Astrocyte (in vitro differentiated cells and primary cell): ENCODE measurements around the gene SPTBN1. TPM values are rescaled to one million over a fixed set of nuclear protein-coding genes. Genes with fewer than 3 reads are reported as not detected.
A peak's percentile ranks its signal among the peaks of the same experiment; 100 is the strongest.

Experiments
- DNase-seq: peaks from one replicate; pipeline ENCODE4 v3.0.0-alpha.2; 2010; ENCODE audit warnings: low read depth
- FAIRE-seq: peaks from 2 replicates; lab custom pipeline; 2011; peaks lifted over from hg19 to GRCh38; lab: Jason Lieb, UNC
- H2AFZ ChIP-seq: 2 replicates; pipeline ENCODE4 v1.6.0; 2012; ENCODE audit warnings: low read depth, low read length, inconsistent platforms
- H3K27ac ChIP-seq: 2 replicates; pipeline ENCODE4 v1.5.1; 2011; ENCODE audit warnings: low read depth, low read length, inconsistent platforms
- H3K27me3 ChIP-seq: 2 replicates; pipeline ENCODE4 v1.6.0; 2011; ENCODE audit warnings: low read length, inconsistent platforms; ENCODE audit not compliant: insufficient read depth
- H3K36me3 ChIP-seq: 2 replicates; pipeline ENCODE4 v1.5.1; 2011; ENCODE audit warnings: low read length, inconsistent platforms; ENCODE audit not compliant: insufficient read depth
- H3K4me1 ChIP-seq: 2 replicates; pipeline ENCODE4 v1.5.1; 2011; ENCODE audit warnings: low read length, inconsistent platforms; ENCODE audit not compliant: insufficient read depth
- H3K4me2 ChIP-seq: 2 replicates; pipeline ENCODE4 v1.6.0; 2012; ENCODE audit warnings: low read length, inconsistent platforms
- H3K4me3 ChIP-seq: 2 replicates; pipeline ENCODE4 v1.5.1; 2011; ENCODE audit warnings: low read depth, mild to moderate bottlenecking, low read length, inconsistent platforms; ENCODE audit not compliant: insufficient read depth
- H3K79me2 ChIP-seq: 2 replicates; pipeline ENCODE4 v1.6.0; 2012; ENCODE audit warnings: mild to moderate bottlenecking, low read length, inconsistent platforms; ENCODE audit not compliant: insufficient read depth
- H3K9ac ChIP-seq: 2 replicates; pipeline ENCODE4 v1.6.0; 2012; ENCODE audit warnings: mild to moderate bottlenecking, low read length, inconsistent platforms
- H3K9me3 ChIP-seq: 2 replicates; pipeline ENCODE4 v1.5.1; 2012; ENCODE audit warnings: low read depth, mild to moderate bottlenecking, low read length, inconsistent platforms; ENCODE audit not compliant: insufficient read depth
- H4K20me1 ChIP-seq: 2 replicates; pipeline ENCODE4 v1.6.0; 2012; ENCODE audit warnings: low read length, inconsistent platforms; ENCODE audit not compliant: insufficient read depth
- H3K27ac Mint-ChIP-seq: one replicate; pipeline ENCODE4 v1.8.0; 2021; ENCODE audit warnings: mild to moderate bottlenecking, mixed read lengths; ENCODE audit not compliant: unreplicated experiment
- H3K27me3 Mint-ChIP-seq: one replicate; pipeline ENCODE4 v1.8.0; 2021; ENCODE audit warnings: low read depth, mixed read lengths; ENCODE audit not compliant: unreplicated experiment
- H3K36me3 Mint-ChIP-seq: one replicate; pipeline ENCODE4 v1.8.0; 2021; ENCODE audit warnings: low read depth, mixed read lengths; ENCODE audit not compliant: unreplicated experiment
- H3K4me1 Mint-ChIP-seq: one replicate; pipeline ENCODE4 v1.8.0; 2021; ENCODE audit warnings: low read depth, mixed read lengths; ENCODE audit not compliant: unreplicated experiment
- H3K4me3 Mint-ChIP-seq: one replicate; pipeline ENCODE4 v1.8.0; 2021; ENCODE audit warnings: mild to moderate bottlenecking, moderate library complexity, mixed read lengths; ENCODE audit not compliant: unreplicated experiment
- H3K9me3 Mint-ChIP-seq: one replicate; pipeline ENCODE4 v1.8.0; 2021; ENCODE audit warnings: mild to moderate bottlenecking, mixed read lengths; ENCODE audit not compliant: unreplicated experiment
- EZH2 ChIP-seq: IDR thresholded peaks from 2 replicates; pipeline ENCODE4 v1.6.1; 2012; ENCODE audit warnings: mild to moderate bottlenecking, low read length, inconsistent platforms; ENCODE audit not compliant: insufficient read depth
- total RNA-seq: library from RNA; stranded (reverse); gene quantifications from 2 replicates; pipeline ENCODE4 v1.2.1, GENCODE V29; 2021
- TF ChIP-seq, protein P1 (sequence below): IDR thresholded peaks from 2 replicates; pipeline ENCODE4 v1.5.1; 2011; ENCODE audit warnings: low read depth, mild to moderate bottlenecking, inconsistent platforms, low read length, moderate library complexity; ENCODE audit not compliant: insufficient read depth

SPTBN1 gene
- total RNA-seq, 1 donor from 2014 or later, result 311 TPM

DNA sequence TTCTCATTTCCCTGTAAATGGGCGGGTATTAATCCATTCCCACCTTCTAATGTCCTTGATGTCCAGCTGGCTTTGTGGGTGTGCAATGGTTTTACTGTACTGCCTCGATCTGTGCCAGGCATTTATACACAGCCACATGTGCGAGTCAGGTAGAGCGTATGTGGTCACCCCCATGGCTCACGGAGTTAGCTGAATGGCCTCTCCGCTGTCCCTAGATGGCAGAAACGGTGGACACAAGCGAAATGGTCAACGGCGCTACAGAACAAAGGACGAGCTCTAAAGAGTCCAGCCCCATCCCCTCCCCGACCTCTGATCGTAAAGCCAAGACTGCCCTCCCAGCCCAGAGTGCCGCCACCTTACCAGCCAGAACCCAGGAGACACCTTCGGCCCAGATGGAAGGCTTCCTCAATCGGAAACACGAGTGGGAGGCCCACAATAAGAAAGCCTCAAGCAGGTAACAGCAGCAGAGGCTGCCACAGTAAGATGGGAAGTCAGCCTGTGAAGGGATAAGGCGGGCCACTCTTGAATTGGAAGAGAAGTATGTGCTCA lies 208.2 kb downstream of the SPTBN1 start:
- peaks cover 16% of the 10 kb centered on the region for H3K4me1 Mint-ChIP-seq
- peaks cover 80% of the 10 kb centered on the region for H3K36me3 ChIP-seq
- peaks cover 19% of the 10 kb centered on the region for H3K4me1 ChIP-seq
- H3K27me3 ChIP-seq, result no peaks in the 10 kb centered on the region
- no peaks in the 10 kb centered on the region for H3K27me3 Mint-ChIP-seq
- peak overlapping the region; percentile 27 for H3K27ac Mint-ChIP-seq
- peaks cover 9% of the 10 kb centered on the region for H3K79me2 ChIP-seq
- peaks cover 52% of the 10 kb centered on the region for H3K36me3 Mint-ChIP-seq
- no peaks in the 10 kb centered on the region for H3K9me3 Mint-ChIP-seq
- no peak overlapping the region for H2AFZ ChIP-seq
- no peaks in the 10 kb centered on the region for H3K9me3 ChIP-seq
- peaks cover 51% of the 10 kb centered on the region for H4K20me1 ChIP-seq
- TF ChIP-seq, protein P1, sequence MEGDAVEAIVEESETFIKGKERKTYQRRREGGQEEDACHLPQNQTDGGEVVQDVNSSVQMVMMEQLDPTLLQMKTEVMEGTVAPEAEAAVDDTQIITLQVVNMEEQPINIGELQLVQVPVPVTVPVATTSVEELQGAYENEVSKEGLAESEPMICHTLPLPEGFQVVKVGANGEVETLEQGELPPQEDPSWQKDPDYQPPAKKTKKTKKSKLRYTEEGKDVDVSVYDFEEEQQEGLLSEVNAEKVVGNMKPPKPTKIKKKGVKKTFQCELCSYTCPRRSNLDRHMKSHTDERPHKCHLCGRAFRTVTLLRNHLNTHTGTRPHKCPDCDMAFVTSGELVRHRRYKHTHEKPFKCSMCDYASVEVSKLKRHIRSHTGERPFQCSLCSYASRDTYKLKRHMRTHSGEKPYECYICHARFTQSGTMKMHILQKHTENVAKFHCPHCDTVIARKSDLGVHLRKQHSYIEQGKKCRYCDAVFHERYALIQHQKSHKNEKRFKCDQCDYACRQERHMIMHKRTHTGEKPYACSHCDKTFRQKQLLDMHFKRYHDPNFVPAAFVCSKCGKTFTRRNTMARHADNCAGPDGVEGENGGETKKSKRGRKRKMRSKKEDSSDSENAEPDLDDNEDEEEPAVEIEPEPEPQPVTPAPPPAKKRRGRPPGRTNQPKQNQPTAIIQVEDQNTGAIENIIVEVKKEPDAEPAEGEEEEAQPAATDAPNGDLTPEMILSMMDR, result no peak
- TF ChIP-seq EZH2, result no peak
- no peak overlapping the region for H3K4me2 ChIP-seq
- H3K9ac ChIP-seq, result no peak overlapping the region
- H3K4me3 ChIP-seq, result no peak overlapping the region
- H3K27ac ChIP-seq, result no peak overlapping the region
- no peak overlapping the region for H3K4me3 Mint-ChIP-seq
- no peak for DNase-seq
- no peak for FAIRE-seq

DNA sequence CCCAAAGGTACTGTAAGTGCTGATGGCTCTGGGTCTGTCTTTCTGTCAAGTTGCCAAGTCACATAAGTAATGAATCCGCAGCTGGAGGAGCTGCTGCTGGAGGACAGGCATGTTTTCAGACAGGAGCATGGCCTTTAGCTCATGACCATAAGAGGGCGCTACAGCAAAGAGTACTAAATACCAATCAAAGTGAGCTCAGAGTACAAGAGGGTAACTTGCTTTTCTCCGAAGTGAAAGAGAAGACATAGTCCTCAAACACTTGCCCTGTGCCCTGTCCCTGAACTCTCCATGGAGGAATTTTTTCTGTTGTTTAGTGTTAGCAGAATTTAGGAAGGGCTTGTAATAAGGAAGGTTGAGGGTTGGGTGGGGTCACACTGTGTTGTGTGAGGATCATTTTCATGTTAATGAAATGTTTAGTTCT lies 209.3 kb downstream of the SPTBN1 start:
- no peak overlapping the region for H2AFZ ChIP-seq
- Mint-ChIP-seq H3K27me3 (no peaks in the 10 kb centered on the region), H3K4me1 (peaks cover 12% of the 10 kb centered on the region), H3K4me3 (no peak overlapping the region), H3K36me3 (peaks cover 48% of the 10 kb centered on the region), H3K9me3 (no peaks in the 10 kb centered on the region), H3K27ac (no peak overlapping the region)
- H4K20me1 ChIP-seq, result peaks cover 48% of the 10 kb centered on the region
- no peak overlapping the region for H3K4me3 ChIP-seq
- H3K9ac ChIP-seq, result peak overlapping the region; percentile 7
- peak overlapping the region; percentile 56 for H3K4me2 ChIP-seq
- H3K4me1 ChIP-seq, result peaks cover 19% of the 10 kb centered on the region
- peaks cover 9% of the 10 kb centered on the region for H3K79me2 ChIP-seq
- peaks cover 80% of the 10 kb centered on the region for H3K36me3 ChIP-seq
- H3K27ac ChIP-seq, result peak overlapping the region; percentile 45
- H3K27me3 ChIP-seq, result no peaks in the 10 kb centered on the region
- TF ChIP-seq EZH2, result no peak
- TF ChIP-seq, protein P1, result peak; percentile 51
- DNase-seq, result no peak
- FAIRE-seq, result no peak
- no peaks in the 10 kb centered on the region for H3K9me3 ChIP-seq

DNA sequence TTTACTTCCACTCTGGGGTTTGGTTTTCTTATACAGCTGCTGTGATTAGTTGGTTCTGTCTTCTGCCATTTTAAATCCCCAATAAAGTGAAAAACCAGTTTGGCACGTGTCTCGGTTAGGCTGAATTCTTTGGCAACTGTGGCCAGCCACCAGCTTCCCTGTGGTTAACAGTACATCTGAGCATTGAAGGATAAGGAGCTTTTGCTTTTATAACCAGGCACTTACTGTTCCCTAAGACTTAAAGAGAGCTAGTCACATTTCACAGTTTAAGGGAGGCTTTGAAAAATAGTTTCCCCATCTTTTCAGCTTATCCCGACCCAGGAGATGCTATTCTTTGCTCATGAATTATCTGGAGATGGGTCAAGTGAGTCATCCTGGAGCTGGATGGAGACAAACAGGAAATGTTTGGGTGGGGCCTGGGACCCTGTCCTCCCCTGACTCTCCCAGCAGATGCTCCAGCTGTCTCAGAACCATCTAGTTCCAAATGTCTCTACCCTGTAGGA lies 210.1 kb downstream of the SPTBN1 start:
- no peak for TF ChIP-seq EZH2
- TF ChIP-seq, protein P1, result no peak
- H3K4me2 ChIP-seq, result peak overlapping the region; percentile 56
- no peaks in the 10 kb centered on the region for H3K9me3 ChIP-seq
- peaks cover 80% of the 10 kb centered on the region for H3K36me3 ChIP-seq
- H3K27me3 ChIP-seq, result no peaks in the 10 kb centered on the region
- H3K9ac ChIP-seq, result peak overlapping the region; percentile 7
- Mint-ChIP-seq H3K4me3 (no peak overlapping the region), H3K27ac (no peak overlapping the region), H3K27me3 (no peaks in the 10 kb centered on the region), H3K4me1 (peaks cover 12% of the 10 kb centered on the region), H3K36me3 (peaks cover 50% of the 10 kb centered on the region), H3K9me3 (no peaks in the 10 kb centered on the region)
- no peak overlapping the region for H2AFZ ChIP-seq
- H4K20me1 ChIP-seq, result peaks cover 48% of the 10 kb centered on the region
- peak; percentile 50 for FAIRE-seq
- peaks cover 9% of the 10 kb centered on the region for H3K79me2 ChIP-seq
- DNase-seq, result peak; percentile 73
- H3K4me3 ChIP-seq, result no peak overlapping the region
- H3K27ac ChIP-seq, result peak overlapping the region; percentile 45
- peaks cover 19% of the 10 kb centered on the region for H3K4me1 ChIP-seq
